ENCODE measurements around the gene ATG12. TPM values are rescaled to one million over a fixed set of nuclear protein-coding genes. Genes with fewer than 3 reads are reported as not detected.

Gene ATG12
- total RNA-seq, 3 donors from 2014 or later, result 46.0 to 63.0 (median 50.8) TPM

DNA sequence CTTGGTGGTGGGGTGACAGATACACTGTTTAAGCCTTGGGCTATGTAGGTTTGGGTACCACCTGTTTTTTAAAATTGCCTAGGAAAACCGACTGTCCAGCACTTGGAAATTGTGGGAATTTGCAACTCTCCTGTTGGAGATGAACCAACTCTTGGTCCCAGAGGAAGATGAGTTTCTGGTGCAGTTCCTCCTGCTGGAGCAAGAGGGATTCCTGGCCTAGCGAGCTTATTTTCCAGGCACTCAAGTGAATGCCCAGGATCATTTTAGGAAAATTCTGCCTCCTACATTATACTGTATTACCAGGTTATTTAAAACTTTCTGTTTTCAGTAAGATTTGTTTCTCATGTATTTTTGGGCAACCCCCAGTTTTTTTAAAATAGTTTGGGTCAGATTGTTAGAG is 34.1 kb upstream of the ATG12 start:
- Histone ChIP-seq H3K27ac (no peak overlapping the region), H3K9me3 (no peaks in the 10 kb centered on the region), H3K36me3 (no peaks in the 10 kb centered on the region), H3K27me3 (no peaks in the 10 kb centered on the region), H3K4me3 (no peak overlapping the region), H3K4me1 (no peaks in the 10 kb centered on the region)
- TF ChIP-seq POLR2A (IDR thresholded peaks at IDR 0.05) (no peak), POLR2AphosphoS5 (IDR thresholded peaks at IDR 0.05) (no peak)
- TF ChIP-seq, protein P1, sequence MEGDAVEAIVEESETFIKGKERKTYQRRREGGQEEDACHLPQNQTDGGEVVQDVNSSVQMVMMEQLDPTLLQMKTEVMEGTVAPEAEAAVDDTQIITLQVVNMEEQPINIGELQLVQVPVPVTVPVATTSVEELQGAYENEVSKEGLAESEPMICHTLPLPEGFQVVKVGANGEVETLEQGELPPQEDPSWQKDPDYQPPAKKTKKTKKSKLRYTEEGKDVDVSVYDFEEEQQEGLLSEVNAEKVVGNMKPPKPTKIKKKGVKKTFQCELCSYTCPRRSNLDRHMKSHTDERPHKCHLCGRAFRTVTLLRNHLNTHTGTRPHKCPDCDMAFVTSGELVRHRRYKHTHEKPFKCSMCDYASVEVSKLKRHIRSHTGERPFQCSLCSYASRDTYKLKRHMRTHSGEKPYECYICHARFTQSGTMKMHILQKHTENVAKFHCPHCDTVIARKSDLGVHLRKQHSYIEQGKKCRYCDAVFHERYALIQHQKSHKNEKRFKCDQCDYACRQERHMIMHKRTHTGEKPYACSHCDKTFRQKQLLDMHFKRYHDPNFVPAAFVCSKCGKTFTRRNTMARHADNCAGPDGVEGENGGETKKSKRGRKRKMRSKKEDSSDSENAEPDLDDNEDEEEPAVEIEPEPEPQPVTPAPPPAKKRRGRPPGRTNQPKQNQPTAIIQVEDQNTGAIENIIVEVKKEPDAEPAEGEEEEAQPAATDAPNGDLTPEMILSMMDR (IDR thresholded peaks at IDR 0.05), result no peak
- DNase-seq (ENCODE audit: low spot score in 2 of 2), result no peak
- intact Hi-C loops (cut with DNase I; ENCODE audit: low total_unique reads), result no loop called here

DNA sequence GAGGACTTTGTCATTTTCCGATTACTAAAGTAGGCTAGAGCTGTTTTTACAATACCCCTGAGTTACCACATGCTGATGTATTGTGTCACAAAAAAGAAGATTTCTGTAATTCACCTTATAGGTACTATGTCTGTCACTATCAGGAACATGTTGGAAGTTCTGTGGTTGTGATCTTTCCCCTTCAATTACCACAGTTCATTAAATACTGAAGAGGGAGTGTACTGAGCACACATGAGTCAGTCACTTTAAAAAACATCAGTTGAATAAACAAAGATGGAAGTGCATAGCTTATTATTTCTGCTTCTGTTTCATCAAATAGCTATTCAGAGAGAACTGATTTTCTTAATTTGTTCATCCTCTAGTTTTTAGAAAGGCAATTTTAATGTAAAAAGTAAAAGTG is 32.0 kb upstream of the ATG12 start:
- no peak for DNase-seq (ENCODE audit: low spot score in 2 of 2)
- TF ChIP-seq POLR2A (IDR thresholded peaks at IDR 0.05) (no peak), POLR2AphosphoS5 (IDR thresholded peaks at IDR 0.05) (no peak)
- TF ChIP-seq, protein P1 (IDR thresholded peaks at IDR 0.05), result no peak
- Histone ChIP-seq H3K27ac (no peak overlapping the region), H3K9me3 (no peaks in the 10 kb centered on the region), H3K4me3 (no peak overlapping the region), H3K27me3 (no peaks in the 10 kb centered on the region), H3K4me1 (no peaks in the 10 kb centered on the region), H3K36me3 (no peaks in the 10 kb centered on the region)
- intact Hi-C loops (cut with DNase I; ENCODE audit: low total_unique reads), result no loop called here

DNA sequence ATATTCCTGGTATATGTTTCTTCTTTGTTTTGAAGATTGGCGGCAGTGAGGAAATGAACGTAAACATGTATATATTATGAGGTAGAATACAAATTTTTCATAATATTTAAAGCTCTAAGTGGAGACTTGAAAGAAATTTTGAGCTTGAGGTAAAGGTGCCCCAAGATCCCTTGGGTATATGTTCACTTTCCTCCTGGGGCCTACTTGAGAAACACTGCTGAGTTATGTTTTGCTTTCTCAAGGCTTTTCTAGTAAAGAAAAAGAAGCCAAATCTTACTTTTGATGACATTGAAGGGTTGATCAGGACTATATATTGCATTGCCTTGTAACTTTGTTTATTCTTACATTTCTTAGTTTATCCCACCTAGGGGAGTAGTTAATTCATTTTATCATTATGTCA is 31.1 kb upstream of the ATG12 start:
- Histone ChIP-seq H3K9me3 (no peaks in the 10 kb centered on the region), H3K27me3 (no peaks in the 10 kb centered on the region), H3K4me1 (no peaks in the 10 kb centered on the region), H3K4me3 (no peak overlapping the region), H3K36me3 (no peaks in the 10 kb centered on the region), H3K27ac (no peak overlapping the region)
- intact Hi-C loops (cut with DNase I; ENCODE audit: low total_unique reads), result no loop called here
- no peak for DNase-seq (ENCODE audit: low spot score in 2 of 2)
- TF ChIP-seq, protein P1 (IDR thresholded peaks at IDR 0.05), result no peak
- TF ChIP-seq POLR2A (IDR thresholded peaks at IDR 0.05) (no peak), POLR2AphosphoS5 (IDR thresholded peaks at IDR 0.05) (no peak)

DNA sequence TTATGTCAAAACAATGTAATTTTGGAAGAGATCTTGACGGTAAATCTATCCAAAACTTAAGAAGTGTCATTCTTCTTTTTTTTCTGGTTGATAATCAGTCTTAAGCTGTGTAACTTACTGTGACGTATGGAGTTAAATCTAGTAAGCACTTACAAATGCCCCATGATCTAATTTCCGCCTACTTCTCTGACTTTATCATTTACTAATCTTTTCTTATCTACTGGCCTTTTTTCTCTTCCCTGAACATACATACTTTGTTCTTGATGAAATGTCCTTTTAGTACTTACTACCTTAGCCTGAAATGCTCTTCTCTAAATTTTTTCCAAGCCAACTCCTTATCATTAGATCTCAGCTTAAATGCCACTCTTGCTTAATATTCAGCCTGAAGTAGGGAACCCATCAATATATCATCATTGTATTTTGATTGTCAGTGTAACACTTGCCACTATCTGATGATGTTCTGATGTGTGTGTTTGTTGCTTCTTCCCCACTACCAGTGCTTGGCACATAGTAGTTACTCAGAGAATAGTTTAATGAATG is 28.0 kb upstream of the ATG12 start:
- Histone ChIP-seq H3K9me3 (no peaks in the 10 kb centered on the region), H3K4me1 (no peaks in the 10 kb centered on the region), H3K27ac (no peak overlapping the region), H3K4me3 (no peak overlapping the region), H3K36me3 (no peaks in the 10 kb centered on the region), H3K27me3 (no peaks in the 10 kb centered on the region)
- intact Hi-C loops (cut with DNase I; ENCODE audit: low total_unique reads), result no loop called here
- no peak for TF ChIP-seq POLR2A (IDR thresholded peaks at IDR 0.05)
- TF ChIP-seq, protein P1 (IDR thresholded peaks at IDR 0.05), result no peak
- TF ChIP-seq POLR2AphosphoS5 (IDR thresholded peaks at IDR 0.05), result no peak
- DNase-seq (ENCODE audit: low spot score in 2 of 2), result no peak

DNA sequence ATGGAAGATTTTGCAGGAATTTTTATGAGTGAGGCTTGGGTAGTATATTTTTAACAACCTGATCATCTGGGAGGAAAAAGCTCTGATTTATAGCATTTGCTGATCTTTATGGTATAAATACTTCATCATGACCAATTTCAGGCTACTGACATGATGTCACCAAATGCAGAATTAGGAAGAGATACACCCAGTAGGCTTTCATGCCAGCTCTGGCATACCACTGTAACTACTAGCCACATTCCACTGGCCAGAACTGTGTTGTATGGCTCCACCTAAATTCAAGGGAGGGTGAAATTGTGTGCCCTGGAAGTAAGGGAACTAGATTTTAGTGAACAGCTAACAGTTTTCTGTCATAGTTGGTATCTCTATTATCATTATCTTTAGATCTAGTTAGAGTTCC is 18.0 kb upstream of the ATG12 start:
- TF ChIP-seq, protein P1 (IDR thresholded peaks at IDR 0.05), result no peak
- TF ChIP-seq POLR2AphosphoS5 (IDR thresholded peaks at IDR 0.05) (no peak), POLR2A (IDR thresholded peaks at IDR 0.05) (no peak)
- intact Hi-C loops (cut with DNase I; ENCODE audit: low total_unique reads), result no loop called here
- no peak overlapping the region for H3K27ac ChIP-seq
- H3K4me1 ChIP-seq, result no peaks in the 10 kb centered on the region
- no peaks in the 10 kb centered on the region for H3K36me3 ChIP-seq
- H3K27me3 ChIP-seq, result no peaks in the 10 kb centered on the region
- no peak overlapping the region for H3K4me3 ChIP-seq
- no peak for DNase-seq (ENCODE audit: low spot score in 2 of 2)
- peaks cover 0 to 9% of the 10 kb centered on the region in 2 donors for H3K9me3 ChIP-seq
